PC-9 (cell line): ENCODE measurements around the gene ATP5PO.

Experiments used
- CTCF ChIP-seq: fragments of 200-600 bp; sonication (generic); conservative IDR thresholded peaks from 2 replicates; pipeline ENCODE4 v1.6.1; 2017; ENCODE audit warnings: mixed run types, antibody characterized with exemption, mild to moderate bottlenecking, moderate library complexity
- EZH2 ChIP-seq: fragments of 200-600 bp; sonication (generic); IDR thresholded peaks from 2 replicates; pipeline ENCODE4 v1.8.0; 2017; ENCODE audit warnings: antibody characterized with exemption, low read depth

GRCh38 chr21:33917421-33917820 lies 1.8 kb upstream of the ATP5PO start:
- TF ChIP-seq CTCF = no peak
- TF ChIP-seq EZH2 = no peak
